K562 (cell line): ENCODE data around the gene DHX32. TPM values are rescaled to one million over a fixed set of nuclear protein-coding genes. Genes with fewer than 3 reads are reported as not detected.

Experiments used
- ATAC-seq: fragments of 200-7000 bp; cut with Tn5 transposase; 3 replicates; pipeline ENCODE4 v1.9.1; 2020; ENCODE audit warnings: moderate library complexity
- BruUV-seq: library from RNA; stranded (reverse); fragments of 400-500 nt; replicated peaks from 2 replicates; lab custom pipeline; 2021; lab: Mats Ljungman, UMichigan
- CTCF ChIA-PET: fragments of 300-600 bp; formaldehyde crosslinking; extraction: SDS; loops from one replicate; lab custom pipeline; 2021; ENCODE audit warnings: low intra/inter-chr PET ratio; lab: Yijun Ruan, JAX
- POLR2A ChIA-PET: fragments of 300-600, 350-650 bp; sonication (Branson Sonifier 250); formaldehyde crosslinking; extraction: SDS; loops from one replicate; lab custom pipeline; 2021; ENCODE audit warnings: antibody characterized with exemption, inconsistent platforms; lab: Yijun Ruan, JAX
- DNase-seq, 4 experiments: peaks; one replicate each; pipeline versions ENCODE4 v3.0.0 to v3.0.0-alpha.2; 2011 to 2018; ENCODE audit warnings: low spot score in 3 of 4, mixed read lengths in 3 of 4; ENCODE audit errors: extremely low read depth in 1 of 4
- FAIRE-seq: peaks from 2 replicates; lab custom pipeline; 2011; peaks lifted over from hg19 to GRCh38; lab: Jason Lieb, UNC
- H2AFZ ChIP-seq: 2 replicates; pipeline ENCODE4 v1.6.0; 2011; ENCODE audit warnings: low read depth, low read length, control low read depth, inconsistent platforms
- H3K27ac ChIP-seq: fragments of 200-600 bp; 3 replicates; pipeline ENCODE4 v1.8.0; 2011; ENCODE audit warnings: low read depth, mild to moderate bottlenecking, control low read depth, inconsistent platforms, low read length, moderate library complexity, mixed read lengths; ENCODE audit errors: extremely low read depth
- H3K27me3 ChIP-seq, 2 experiments: fragments of 300-600 bp in 1 of 2; 2 replicates in 1 of 2; 3 replicates in 1 of 2; pipeline versions ENCODE4 v1.6.0 to v1.8.0; 2011; ENCODE audit warnings: inconsistent platforms in 2 of 2, low read length in 2 of 2, mild to moderate bottlenecking in 1 of 2, mixed read lengths in 1 of 2, moderate library complexity in 1 of 2; ENCODE audit not compliant: control insufficient read depth in 2 of 2, insufficient read depth in 2 of 2
- H3K36me3 ChIP-seq: fragments of 300-600 bp; 3 replicates; pipeline ENCODE4 v1.8.0; 2011; ENCODE audit warnings: mild to moderate bottlenecking, low read length, inconsistent platforms; ENCODE audit not compliant: control insufficient read depth, insufficient read depth
- H3K4me1 ChIP-seq, 2 experiments: fragments of 200-600 bp in 1 of 2; replicated peaks in 1 of 2; 2 replicates in 1 of 2; 3 replicates in 1 of 2; pipeline versions ENCODE4 v1.5.1 to v1.8.0; 2011; ENCODE audit warnings: inconsistent platforms in 2 of 2, low read length in 2 of 2, mild to moderate bottlenecking in 1 of 2, mixed read lengths in 1 of 2, moderate library complexity in 1 of 2; ENCODE audit not compliant: control insufficient read depth in 2 of 2, insufficient read depth in 2 of 2
- H3K4me2 ChIP-seq: 2 replicates; pipeline ENCODE4 v1.6.1; 2011; ENCODE audit warnings: low read length, control low read depth, inconsistent platforms, mixed read lengths; ENCODE audit not compliant: insufficient read depth
- H3K4me3 ChIP-seq: fragments of 200-600 bp; sonication (generic), shearing (Covaris generic); 2 replicates; pipeline ENCODE4 v1.5.1; 2016; ENCODE audit warnings: control low read depth, inconsistent platforms
- H3K79me2 ChIP-seq: fragments of 200-600 bp; 3 replicates; pipeline ENCODE4 v1.8.0; 2011; ENCODE audit warnings: low read length, inconsistent platforms; ENCODE audit not compliant: control insufficient read depth, insufficient read depth
- H3K9ac ChIP-seq, 2 experiments: 2 replicates each; pipeline versions ENCODE4 v1.6.0 to v1.6.1; 2011; ENCODE audit warnings: low read depth in 2 of 2, low read length in 2 of 2, control low read depth in 1 of 2, inconsistent platforms in 1 of 2, mild to moderate bottlenecking in 1 of 2, mixed read lengths in 1 of 2; ENCODE audit not compliant: insufficient read depth in 1 of 2
- H3K9me1 ChIP-seq: one replicate; pipeline ENCODE4 v1.6.0; 2011; ENCODE audit warnings: inconsistent platforms, mild to moderate bottlenecking, low read length, moderate library complexity; ENCODE audit not compliant: control insufficient read depth, insufficient read depth
- H3K9me3 ChIP-seq: replicated peaks from 2 replicates; pipeline ENCODE4 v1.5.1; 2011; ENCODE audit warnings: low read depth, low read length, inconsistent platforms; ENCODE audit not compliant: control insufficient read depth, insufficient read depth
- H4K20me1 ChIP-seq: replicated peaks from 2 replicates; pipeline ENCODE4 v1.6.1; 2011; ENCODE audit warnings: low read length, inconsistent platforms, mixed read lengths; ENCODE audit not compliant: control insufficient read depth, insufficient read depth
- DDX20 ChIP-seq: fragments of 450-650 bp; IDR thresholded peaks from 2 replicates; pipeline ENCODE4 v1.6.1; 2016; ENCODE audit warnings: missing genetic modification characterization, low read depth, mild to moderate bottlenecking, missing compliant biosample characterization, moderate library complexity
- FOXJ2 ChIP-seq: fragments of 200-800 bp; sonication (Bioruptor generic); IDR thresholded peaks from 2 replicates; pipeline ENCODE4 v1.6.1; 2016; ENCODE audit warnings: missing genetic modification characterization, missing compliant biosample characterization
- GTF2B ChIP-seq: IDR thresholded peaks from 2 replicates; pipeline ENCODE4 v1.6.1; 2011; ENCODE audit not compliant: insufficient read length; ENCODE audit errors: extremely low read depth
- PPARD ChIP-seq: fragments of 250-450 bp; sonication (Bioruptor Pico); IDR thresholded peaks from 2 replicates; pipeline ENCODE4 v1.8.0; 2022; ENCODE audit warnings: inconsistent platforms, mild to moderate bottlenecking, moderate library complexity
- RBM17 ChIP-seq: fragments of 200-400 bp; formaldehyde crosslinking; IDR thresholded peaks from 2 replicates; pipeline ENCODE4 v1.6.1; 2017; ENCODE audit warnings: low read depth, mild to moderate bottlenecking, low read length, borderline replicate concordance
- RUNX1 ChIP-seq: sonication (generic); IDR thresholded peaks from 2 replicates; pipeline ENCODE4 v1.6.1; 2016; ENCODE audit warnings: antibody characterized with exemption, low read depth
- SMARCA4 ChIP-seq: fragments of 450-650 bp; IDR thresholded peaks from 2 replicates; pipeline ENCODE4 v1.6.1; 2016
- SRSF9 ChIP-seq: fragments of 200-400 bp; formaldehyde crosslinking; IDR thresholded peaks from 2 replicates; pipeline ENCODE4 v1.6.1; 2017; ENCODE audit warnings: low read depth, low read length, borderline replicate concordance
- ZNF212 ChIP-seq: fragments of 450-650 bp; formaldehyde crosslinking; IDR thresholded peaks from 2 replicates; pipeline ENCODE4 v1.4.0; 2020; ENCODE audit warnings: mild to moderate bottlenecking
- ZNF444 ChIP-seq: fragments of 250-450 bp; sonication (Bioruptor Pico); IDR thresholded peaks from 2 replicates; pipeline ENCODE4 v1.4.0; 2020; ENCODE audit warnings: mild to moderate bottlenecking, moderate library complexity
- ZNF75A ChIP-seq: fragments of 450-650 bp; formaldehyde crosslinking; IDR thresholded peaks from 2 replicates; pipeline ENCODE4 v1.4.0; 2020; ENCODE audit warnings: mild to moderate bottlenecking
- WGBS: fragments of 100-300 bp; shearing (Covaris generic); methylation state at CpG from one replicate; pipeline ENCODE4 v1.1.6; 2016; ENCODE audit warnings: low coverage, mixed read lengths; ENCODE audit not compliant: insufficient coverage; ENCODE audit errors: missing lambda C conversion rate; 5-methylcytosine and 5-hydroxymethylcytosine counted together
- in situ Hi-C: fragments of 300-500 bp; cut with MboI; formaldehyde crosslinking; loops from 4 replicates; pipeline ENCODE4 v1.15.0; 2018; ENCODE audit warnings: inconsistent platforms, mixed read lengths
- intact Hi-C: fragments of 100-400 bp; cut with micrococcal nuclease; formaldehyde crosslinking; loops from 2 replicates; pipeline ENCODE4 v1.14.2; 2022
- polyA plus RNA-seq, 8 experiments: library from polyadenylated mRNA; depleted of rRNA in 4 of 8; stranded (reverse) in 5 of 8; unstranded in 3 of 8; fragments of >200 nt; fragmentation: Nextera tagmentation in 2 of 8; fragmentation: Illumina TruSeq in 1 of 8; extraction: Ambion mirVana in 2 of 8; extraction: Trizol in 1 of 8; gene quantifications; 2 replicates each; pipeline versions ENCODE4 v1.2.1 to v1.2.3, GENCODE V29; 2011 to 2014; ENCODE audit warnings: inconsistent platforms in 1 of 8, missing spikeins in 1 of 8
- total RNA-seq, 7 experiments: library from RNA; depleted of rRNA in 6 of 7; stranded (reverse); fragments of >200 nt in 6 of 7; fragmentation: Illumina TruSeq in 2 of 7; extraction: Trizol in 2 of 7; gene quantifications; 2 replicates each; pipeline versions ENCODE4 v1.2.1 to v1.2.3, GENCODE V29; 2011 to 2021; ENCODE audit warnings: low replicate concordance in 1 of 7
- TF ChIP-seq, protein P1 (sequence below): fragments of 450-650 bp; IDR thresholded peaks from 2 replicates; pipeline ENCODE4 v1.6.1; 2016
- TF ChIP-seq, protein P2 (sequence below): fragments of 250-450 bp; sonication (Bioruptor Pico); IDR thresholded peaks from 2 replicates; pipeline ENCODE4 v1.4.0; 2020; ENCODE audit warnings: borderline replicate concordance

DHX32 gene
- total and polyA plus RNA-seq, 9 of the 15 experiments (the other 6 are each of a cell fraction or from before 2014, with no cell fraction given): 5.8 to 23.5 (median 17.5) TPM

- CTCF ChIA-PET: no interaction called here
- in situ Hi-C loops: no loop called here
- Histone ChIP-seq H3K4me2 (no peak overlapping the region), H3K4me1 (no peaks in the 10 kb centered on the region; a peak in 1 of 5 replicates), H3K9me1 (no peaks in the 10 kb centered on the region), H3K9me3 (no peaks in the 10 kb centered on the region), H3K79me2 (no peaks in the 10 kb centered on the region), H3K9ac (no peak overlapping the region), H4K20me1 (no peaks in the 10 kb centered on the region), H3K4me3 (no peak overlapping the region), H2AFZ (no peak overlapping the region), H3K27me3 (no peaks in the 10 kb centered on the region), H3K36me3 (no peaks in the 10 kb centered on the region), H3K27ac (no peak overlapping the region)
- no TSS peak for BruUV-seq
- FAIRE-seq: no peak
- DNase-seq: no peak
- ATAC-seq: no peak
- POLR2A ChIA-PET: interaction anchor here (0.7 kb wide), 1 partner anchor 206 kb away, joined by 3 read pairs; the partner anchor contains the start of gene EDRF1
- TF ChIP-seq PPARD (CRISPR knock-in tag) (no peak), ZNF444 (CRISPR knock-in tag) (no peak), FOXJ2 (no peak), DDX20 (tag) (no peak), ZNF75A (CRISPR knock-in tag) (no peak), RBM17 (no peak), SRSF9 (no peak), ZNF212 (CRISPR knock-in tag) (no peak), RUNX1 (no peak), GTF2B (no peak), SMARCA4 (no peak)
- TF ChIP-seq, protein P1, sequence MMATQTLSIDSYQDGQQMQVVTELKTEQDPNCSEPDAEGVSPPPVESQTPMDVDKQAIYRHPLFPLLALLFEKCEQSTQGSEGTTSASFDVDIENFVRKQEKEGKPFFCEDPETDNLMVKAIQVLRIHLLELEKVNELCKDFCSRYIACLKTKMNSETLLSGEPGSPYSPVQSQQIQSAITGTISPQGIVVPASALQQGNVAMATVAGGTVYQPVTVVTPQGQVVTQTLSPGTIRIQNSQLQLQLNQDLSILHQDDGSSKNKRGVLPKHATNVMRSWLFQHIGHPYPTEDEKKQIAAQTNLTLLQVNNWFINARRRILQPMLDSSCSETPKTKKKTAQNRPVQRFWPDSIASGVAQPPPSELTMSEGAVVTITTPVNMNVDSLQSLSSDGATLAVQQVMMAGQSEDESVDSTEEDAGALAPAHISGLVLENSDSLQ: no peak
- TF ChIP-seq, protein P2, sequence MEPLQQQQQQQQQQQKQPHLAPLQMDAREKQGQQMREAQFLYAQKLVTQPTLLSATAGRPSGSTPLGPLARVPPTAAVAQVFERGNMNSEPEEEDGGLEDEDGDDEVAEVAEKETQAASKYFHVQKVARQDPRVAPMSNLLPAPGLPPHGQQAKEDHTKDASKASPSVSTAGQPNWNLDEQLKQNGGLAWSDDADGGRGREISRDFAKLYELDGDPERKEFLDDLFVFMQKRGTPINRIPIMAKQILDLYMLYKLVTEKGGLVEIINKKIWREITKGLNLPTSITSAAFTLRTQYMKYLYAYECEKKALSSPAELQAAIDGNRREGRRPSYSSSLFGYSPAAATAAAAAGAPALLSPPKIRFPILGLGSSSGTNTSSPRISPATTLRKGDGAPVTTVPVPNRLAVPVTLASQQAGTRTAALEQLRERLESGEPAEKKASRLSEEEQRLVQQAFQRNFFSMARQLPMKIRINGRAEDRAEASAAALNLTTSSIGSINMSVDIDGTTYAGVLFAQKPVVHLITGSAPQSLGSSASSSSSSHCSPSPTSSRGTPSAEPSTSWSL: no peak
- 28% methylated on average over 5 of the region's 5 CpGs for WGBS
- intact Hi-C loops: no loop called here
These were observed 44.3 kb upstream of the DHX32 start for GRCh38 chr10:125925262-125925834.
